Gastroesophageal sphincter (tissue), 4 donors: ENCODE measurements around the gene RPLP2. TPM values are rescaled to one million over a fixed set of nuclear protein-coding genes. Genes with fewer than 3 reads are reported as not detected.

Experiments
- ATAC-seq: fragments of 150-250 bp; one replicate; pipeline ENCODE4 v1.9.1; 2016; ENCODE audit warnings: mild to moderate bottlenecking, moderate library complexity
- H3K27ac ChIP-seq, 4 donors: fragments of 200-600 bp; sonication (generic) in 3 of 4; 1 replicate in 3 of 4; 2 replicates in 1 of 4; pipeline ENCODE4 v1.5.1; 2016 to 2019
- H3K27me3 ChIP-seq: fragments of 200-600 bp; sonication (generic); one replicate; pipeline ENCODE4 v1.5.1; 2019
- H3K36me3 ChIP-seq, 2 donors: fragments of 200-600 bp; sonication (generic); one replicate each; pipeline ENCODE4 v1.5.1; 2019; ENCODE audit warnings: control low read depth in 1 of 2
- H3K4me1 ChIP-seq, 3 donors: fragments of 200-600 bp; sonication (generic); 1 replicate in 2 of 3; 2 replicates in 1 of 3; pipeline ENCODE4 v1.5.1; 2016 to 2019; ENCODE audit warnings: control low read depth in 2 of 3
- H3K4me3 ChIP-seq, 2 donors: fragments of 200-600 bp; sonication (generic); one replicate each; pipeline ENCODE4 v1.5.1; 2019; ENCODE audit warnings: mild to moderate bottlenecking in 1 of 2, moderate library complexity in 1 of 2
- H3K9me3 ChIP-seq, 3 donors: fragments of 200-600 bp; sonication (generic); one replicate each; pipeline ENCODE4 v1.5.1; 2017 to 2019; ENCODE audit warnings: control low read depth in 2 of 3
- EP300 ChIP-seq: sonication (generic); formaldehyde crosslinking; IDR thresholded peaks from one replicate; pipeline ENCODE4 v1.6.1; 2017; ENCODE audit warnings: antibody characterized with exemption, mild to moderate bottlenecking
- POLR2A ChIP-seq, 2 donors: fragments of 450-650 bp; IDR thresholded peaks; one replicate each; pipeline ENCODE4 v1.6.1; 2017; ENCODE audit warnings: antibody characterized with exemption in 2 of 2, mild to moderate bottlenecking in 2 of 2, moderate library complexity in 1 of 2
- POLR2AphosphoS5 ChIP-seq: sonication (generic); formaldehyde crosslinking; IDR thresholded peaks from one replicate; pipeline ENCODE4 v1.6.1; 2017; ENCODE audit warnings: antibody characterized with exemption
- WGBS, 2 donors: methylation state at CpG; one replicate each; pipeline ENCODE4 v1.1.5; 2018; ENCODE audit warnings: low coverage in 1 of 2; 5-methylcytosine and 5-hydroxymethylcytosine counted together
- total RNA-seq, 4 donors: library from RNA; depleted of rRNA; stranded (reverse); fragments of >200 nt; gene quantifications; one replicate each; pipeline ENCODE4 v1.1.0, GENCODE V29; 2016
- TF ChIP-seq, protein P1 (sequence below), 4 experiments: fragments of 200-600 bp in 2 of 4; fragments of 450-650 bp in 2 of 4; sonication (generic) in 1 of 4; IDR thresholded peaks; one replicate each; pipeline ENCODE4 v1.5.1; 2017 to 2019; ENCODE audit warnings: antibody characterized with exemption in 4 of 4, mild to moderate bottlenecking in 2 of 4, moderate library complexity in 2 of 4

Gene RPLP2
- total RNA-seq, 4 donors from 2014 or later = 165 to 880 (median 462) TPM

DNA sequence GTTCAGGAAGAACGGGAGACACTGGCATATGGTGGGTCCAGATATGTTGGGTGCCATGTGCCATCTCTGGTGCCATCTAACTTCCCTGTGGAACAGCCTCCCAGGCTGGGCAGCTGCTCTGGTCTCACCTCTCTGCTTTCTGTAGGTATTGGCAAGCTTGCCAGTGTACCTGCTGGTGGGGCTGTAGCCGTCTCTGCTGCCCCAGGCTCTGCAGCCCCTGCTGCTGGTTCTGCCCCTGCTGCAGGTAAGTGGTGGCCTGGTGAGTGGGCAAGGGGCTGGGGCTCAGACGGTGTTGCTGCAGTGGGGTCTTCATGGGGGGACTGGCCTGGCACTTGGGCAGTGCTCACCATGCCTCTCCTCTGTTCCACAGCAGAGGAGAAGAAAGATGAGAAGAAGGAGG is 2.6 kb downstream of the RPLP2 start:
- TF ChIP-seq EP300 (no peak), POLR2AphosphoS5 (no peak), POLR2A (IDR thresholded peaks at IDR 0.05) (no peak)
- TF ChIP-seq, protein P1, sequence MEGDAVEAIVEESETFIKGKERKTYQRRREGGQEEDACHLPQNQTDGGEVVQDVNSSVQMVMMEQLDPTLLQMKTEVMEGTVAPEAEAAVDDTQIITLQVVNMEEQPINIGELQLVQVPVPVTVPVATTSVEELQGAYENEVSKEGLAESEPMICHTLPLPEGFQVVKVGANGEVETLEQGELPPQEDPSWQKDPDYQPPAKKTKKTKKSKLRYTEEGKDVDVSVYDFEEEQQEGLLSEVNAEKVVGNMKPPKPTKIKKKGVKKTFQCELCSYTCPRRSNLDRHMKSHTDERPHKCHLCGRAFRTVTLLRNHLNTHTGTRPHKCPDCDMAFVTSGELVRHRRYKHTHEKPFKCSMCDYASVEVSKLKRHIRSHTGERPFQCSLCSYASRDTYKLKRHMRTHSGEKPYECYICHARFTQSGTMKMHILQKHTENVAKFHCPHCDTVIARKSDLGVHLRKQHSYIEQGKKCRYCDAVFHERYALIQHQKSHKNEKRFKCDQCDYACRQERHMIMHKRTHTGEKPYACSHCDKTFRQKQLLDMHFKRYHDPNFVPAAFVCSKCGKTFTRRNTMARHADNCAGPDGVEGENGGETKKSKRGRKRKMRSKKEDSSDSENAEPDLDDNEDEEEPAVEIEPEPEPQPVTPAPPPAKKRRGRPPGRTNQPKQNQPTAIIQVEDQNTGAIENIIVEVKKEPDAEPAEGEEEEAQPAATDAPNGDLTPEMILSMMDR (IDR thresholded peaks at IDR 0.05) = no peak
- WGBS, 2 donors = 83% methylated on average over 1 of the region's 3 CpGs; no CpG with 5 or more reads in 1 of the 2 donors
- no peak overlapping the region for H3K27ac ChIP-seq
- peaks cover 0 to 37% of the 10 kb centered on the region in 2 donors for H3K36me3 ChIP-seq
- no peaks in the 10 kb centered on the region for H3K27me3 ChIP-seq
- ATAC-seq = no peak
- H3K4me3 ChIP-seq = no peak overlapping the region
- no peaks in the 10 kb centered on the region for H3K9me3 ChIP-seq
- peaks cover 0 to 42% (median 23%) of the 10 kb centered on the region in 3 donors for H3K4me1 ChIP-seq

DNA sequence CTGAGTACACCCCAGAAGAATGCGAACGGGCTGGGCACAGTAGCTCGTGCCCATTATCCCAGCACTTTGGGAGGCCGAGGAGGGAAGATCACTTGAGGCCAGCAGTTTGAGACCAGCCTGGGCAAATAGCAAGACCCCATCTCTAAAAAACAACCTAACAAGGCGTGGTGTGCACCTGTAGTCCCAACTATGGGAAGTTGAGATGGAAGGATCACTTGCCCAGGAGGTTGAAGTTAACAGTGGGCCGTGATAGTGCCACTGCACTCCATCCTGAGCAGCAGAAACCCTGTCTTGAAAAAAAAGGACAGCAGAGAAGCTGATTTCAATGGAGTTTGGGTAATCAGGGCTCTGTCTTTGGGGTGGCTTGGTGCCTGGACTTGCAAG is 3.3 kb downstream of the RPLP2 start:
- TF ChIP-seq POLR2AphosphoS5 = no peak
- TF ChIP-seq, protein P1 (IDR thresholded peaks at IDR 0.05) = no peak
- no peak for TF ChIP-seq POLR2A (IDR thresholded peaks at IDR 0.05)
- peaks cover 0 to 37% of the 10 kb centered on the region in 2 donors for H3K36me3 ChIP-seq
- H3K4me3 ChIP-seq = no peak overlapping the region
- peaks cover 0 to 35% (median 22%) of the 10 kb centered on the region in 3 donors for H3K4me1 ChIP-seq
- 83% methylated on average over 1 of the region's 6 CpGs for WGBS, 2 donors
- H3K27me3 ChIP-seq = no peaks in the 10 kb centered on the region
- H3K27ac ChIP-seq = no peak overlapping the region
- ATAC-seq = no peak
- H3K9me3 ChIP-seq = no peaks in the 10 kb centered on the region

DNA sequence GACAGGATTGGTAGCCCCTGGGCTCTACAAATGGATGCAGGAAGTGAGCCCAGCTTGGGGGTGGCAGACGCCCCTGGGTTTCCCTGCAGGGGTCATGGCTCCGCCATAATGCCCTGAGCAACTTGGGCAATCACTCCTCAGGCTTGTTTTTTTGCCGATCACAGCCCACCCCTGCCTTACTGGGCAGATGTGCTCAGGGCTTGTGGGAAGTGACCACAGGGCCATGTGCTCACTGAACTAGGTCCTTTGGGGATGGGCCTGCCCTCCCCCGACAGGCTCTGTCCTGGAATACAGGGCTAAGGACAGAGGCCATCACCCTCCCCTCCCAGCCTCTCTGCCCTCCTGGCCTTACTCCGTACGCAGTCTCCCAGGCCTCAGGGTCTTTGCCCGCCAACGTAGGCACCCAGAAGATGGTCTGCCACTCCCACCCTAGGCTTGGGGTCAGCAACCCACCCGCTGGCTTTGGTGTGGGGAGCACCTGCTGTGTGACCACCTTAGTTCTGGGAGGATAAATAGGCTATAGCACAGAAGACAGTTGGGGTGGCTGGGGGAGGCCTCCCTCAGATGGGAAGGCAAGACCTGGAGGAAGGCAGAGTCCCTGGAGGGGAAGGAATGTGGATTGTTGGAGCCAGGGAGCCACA is 3.8 kb downstream of the RPLP2 start:
- peaks cover 0 to 34% (median 17%) of the 10 kb centered on the region in 3 donors for H3K4me1 ChIP-seq
- TF ChIP-seq EP300 (no peak), POLR2A (IDR thresholded peaks at IDR 0.05) (no peak), POLR2AphosphoS5 (no peak)
- TF ChIP-seq, protein P1 (IDR thresholded peaks at IDR 0.05) = no peak
- H3K9me3 ChIP-seq = no peaks in the 10 kb centered on the region
- no peak for ATAC-seq
- H3K27me3 ChIP-seq = no peaks in the 10 kb centered on the region
- peaks cover 0 to 37% of the 10 kb centered on the region in 2 donors for H3K36me3 ChIP-seq
- H3K27ac ChIP-seq = no peak overlapping the region
- no peak overlapping the region for H3K4me3 ChIP-seq
- 79% methylated on average over 2 of the region's 9 CpGs; no CpG with 5 or more reads in 1 of the 2 donors for WGBS, 2 donors

DNA sequence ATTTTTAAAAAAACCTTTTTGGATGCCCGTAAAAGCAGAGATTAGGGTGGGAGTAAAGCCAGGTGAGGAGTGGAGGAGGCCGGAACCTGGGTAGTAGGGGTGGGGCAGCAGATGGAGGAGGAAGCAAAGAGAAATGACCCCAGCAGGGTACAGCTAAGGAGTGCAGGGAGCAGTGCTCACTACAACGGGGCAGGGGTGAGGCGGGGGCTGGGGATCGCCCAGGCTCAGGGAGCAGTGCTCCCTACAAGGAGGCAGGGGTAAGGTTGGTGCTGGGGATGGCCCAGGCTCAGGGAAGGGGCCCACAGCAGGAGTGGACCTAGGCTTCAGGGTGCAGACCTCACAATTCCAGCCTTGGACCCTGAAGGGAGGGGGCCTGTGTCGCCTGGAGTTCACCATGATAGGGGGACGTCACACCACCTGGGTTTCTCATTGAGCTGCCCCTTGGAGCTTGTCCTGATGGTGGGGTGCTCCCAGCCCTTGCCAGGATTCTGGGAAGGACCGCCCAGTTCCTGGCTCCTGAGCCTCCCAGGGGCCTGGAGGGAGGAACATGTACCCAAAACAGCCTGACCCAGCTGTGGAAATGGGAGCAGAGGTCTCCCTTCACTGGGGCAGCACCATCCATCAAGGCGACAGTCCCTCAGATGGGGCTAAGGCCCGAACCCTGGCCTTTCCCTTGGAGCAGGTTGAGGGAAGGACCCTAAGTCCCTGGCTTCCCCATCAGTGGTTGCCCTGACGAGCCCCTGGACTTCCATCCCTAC is 6.1 kb downstream of the RPLP2 start:
- no peak for TF ChIP-seq POLR2A (IDR thresholded peaks at IDR 0.05)
- TF ChIP-seq, protein P1 (IDR thresholded peaks at IDR 0.05) = no peak
- no peak for TF ChIP-seq POLR2AphosphoS5
- TF ChIP-seq EP300 = no peak
- H3K27me3 ChIP-seq = no peaks in the 10 kb centered on the region
- H3K9me3 ChIP-seq = no peaks in the 10 kb centered on the region
- H3K4me1 ChIP-seq = peaks cover 0 to 35% (median 17%) of the 10 kb centered on the region in 3 donors
- H3K4me3 ChIP-seq = no peak overlapping the region
- ATAC-seq = no peak
- WGBS, 2 donors = 79 to 88% methylated on average over 1 to 3 of the region's 11 CpGs
- H3K36me3 ChIP-seq = peaks cover 0 to 37% of the 10 kb centered on the region in 2 donors
- no peak overlapping the region for H3K27ac ChIP-seq

DNA sequence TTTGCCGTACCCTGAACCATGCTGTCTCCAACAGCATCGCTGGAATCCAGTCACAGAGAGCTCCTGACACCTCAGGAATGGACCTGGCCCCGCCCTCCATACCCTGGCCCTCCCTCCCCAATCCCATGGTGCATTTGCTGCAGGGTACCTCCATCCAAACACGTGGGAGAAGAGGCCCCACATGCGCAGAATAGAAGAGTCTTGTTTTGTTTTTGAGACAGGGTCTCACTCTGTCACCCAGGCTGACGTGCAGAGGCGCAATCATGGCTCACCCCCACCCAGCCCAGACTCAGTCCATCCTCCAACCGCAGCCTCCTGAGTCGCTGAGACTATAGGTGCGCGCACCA is 6.6 kb downstream of the RPLP2 start:
- 68 to 81% methylated on average over 8 to 10 of the region's 11 CpGs for WGBS, 2 donors
- H3K27ac ChIP-seq = no peak overlapping the region
- no peaks in the 10 kb centered on the region for H3K9me3 ChIP-seq
- no peak for ATAC-seq
- H3K27me3 ChIP-seq = no peaks in the 10 kb centered on the region
- TF ChIP-seq POLR2AphosphoS5 = no peak
- TF ChIP-seq, protein P1 (IDR thresholded peaks at IDR 0.05) = no peak
- TF ChIP-seq EP300 = no peak
- no peak for TF ChIP-seq POLR2A (IDR thresholded peaks at IDR 0.05)
- H3K36me3 ChIP-seq = peaks cover 0 to 34% of the 10 kb centered on the region in 2 donors
- no peak overlapping the region for H3K4me3 ChIP-seq
- H3K4me1 ChIP-seq = peaks cover 0 to 35% (median 17%) of the 10 kb centered on the region in 3 donors
